ENCODE data around the gene CD8B2. TPM values are rescaled to one million over a fixed set of nuclear protein-coding genes. Genes with fewer than 3 reads are reported as not detected.

CD8B2 gene
- total and polyA plus RNA-seq, 2 experiments from 2014 or later, result 0.06 TPM; not detected in 1

GRCh38 chr2:106530866-106531265 is 43.7 kb downstream of the CD8B2 start:
- no peak overlapping the region for H3K27ac ChIP-seq (ENCODE audit: low read depth)
- Mint-ChIP-seq H3K27me3 (ENCODE audit: insufficient read depth, low read depth, poor library complexity) (no peaks in the 10 kb centered on the region), H3K36me3 (ENCODE audit: low read depth) (no peaks in the 10 kb centered on the region), H3K4me3 (no peak overlapping the region), H3K9me3 (no peaks in the 10 kb centered on the region), H3K27ac (no peak overlapping the region), H3K4me1 (peaks cover 18% of the 10 kb centered on the region; the same call in 2 of the 3 replicates)
- DNase-seq (ENCODE audit: low spot score) (no peak), ATAC-seq (no peak)
- no peak for TF ChIP-seq CTCF (conservative IDR thresholded peaks at IDR 0.05; ENCODE audit: low read depth in 2 of 2)
- TF ChIP-seq POLR2AphosphoS5 (IDR thresholded peaks at IDR 0.05; ENCODE audit: low read depth), result no peak
- no peak for TF ChIP-seq CREB1 (CRISPR knock-in tag; IDR thresholded peaks at IDR 0.05; ENCODE audit: low read depth)
- no peak for TF ChIP-seq JUNB (IDR thresholded peaks at IDR 0.05; ENCODE audit: unreplicated experiment)
- no peak for TF ChIP-seq REST (IDR thresholded peaks at IDR 0.05; ENCODE audit: unreplicated experiment)
- no peak for TF ChIP-seq ZNF114 (CRISPR knock-in tag; IDR thresholded peaks at IDR 0.05)
- TF ChIP-seq ZNF331 (CRISPR knock-in tag; IDR thresholded peaks at IDR 0.05; ENCODE audit: low read depth), result no peak
- no peak for TF ChIP-seq ZNF462 (CRISPR knock-in tag; IDR thresholded peaks at IDR 0.05)
- TF ChIP-seq EZH2 (IDR thresholded peaks at IDR 0.05; ENCODE audit: low read depth, unreplicated experiment), result no peak
- no peak for TF ChIP-seq EZH2phosphoT487 (IDR thresholded peaks at IDR 0.05; ENCODE audit: unreplicated experiment)
- TF ChIP-seq NANOG (IDR thresholded peaks at IDR 0.05; ENCODE audit: borderline replicate concordance), result no peak
- no peak for TF ChIP-seq STAT1 (IDR thresholded peaks at IDR 0.05; ENCODE audit: unreplicated experiment)
- H3K9me2 ChIP-seq (ENCODE audit: insufficient read depth), result no peaks in the 10 kb centered on the region
- H3K79me2 ChIP-seq (replicated peaks; ENCODE audit: insufficient read depth), result no peaks in the 10 kb centered on the region
- H4K20me1 ChIP-seq (replicated peaks; ENCODE audit: insufficient read depth), result no peaks in the 10 kb centered on the region
- H3K4me1 ChIP-seq (ENCODE audit: insufficient read depth), result no peaks in the 10 kb centered on the region
- no peak overlapping the region for H3K4me3 ChIP-seq
- no peak overlapping the region for H2AFZ ChIP-seq
- H3K27me3 ChIP-seq (ENCODE audit: insufficient read depth), result no peaks in the 10 kb centered on the region
- no peaks in the 10 kb centered on the region for H3K36me3 ChIP-seq (ENCODE audit: insufficient read depth)
- no peaks in the 10 kb centered on the region for H3F3A ChIP-seq (replicated peaks; ENCODE audit: low read depth)
- H3K4me2 ChIP-seq, result no peak overlapping the region

Data from GM23338 (cell line).